ENCODE measurements around the gene ARHGAP4. TPM values are rescaled to one million over a fixed set of nuclear protein-coding genes. Genes with fewer than 3 reads are reported as not detected.

ARHGAP4 gene
- total and polyA plus RNA-seq, 10 of the 15 experiments (the other 5 are each of a cell fraction or from before 2014, with no cell fraction given) = 0.71 to 120 (median 44.3) TPM

DNA sequence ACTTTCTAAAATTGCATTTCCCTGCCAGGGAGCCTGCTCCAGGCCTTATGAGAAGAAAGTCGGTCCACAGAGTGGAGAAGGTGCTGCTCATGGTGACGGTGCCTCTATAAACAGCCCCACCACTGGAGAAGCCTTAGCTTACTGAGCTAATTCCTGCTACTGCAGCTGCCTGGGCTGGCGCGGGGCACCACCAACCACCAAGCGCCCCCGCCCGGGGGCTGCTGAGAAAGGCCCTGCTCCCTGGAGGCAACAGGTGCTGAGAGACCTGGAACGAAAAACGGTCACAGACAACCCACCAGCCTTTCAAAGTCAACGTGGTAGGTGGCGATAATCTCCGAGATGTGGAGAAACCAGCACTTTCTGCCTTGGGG lies 42.7 kb upstream of the ARHGAP4 start:
- Histone ChIP-seq H3K4me3 (peak overlapping the region; percentile 80), H3K9ac (ENCODE audit: control insufficient read depth, insufficient read depth, low read length) (peak overlapping the region; percentile 74), H4K20me1 (ENCODE audit: control insufficient read depth, insufficient read depth) (no peaks in the 10 kb centered on the region; the same call in 1 of the 2 replicates), H3K4me2 (ENCODE audit: control insufficient read depth, insufficient read depth) (peak overlapping the region; percentile 81), H3K27ac (ENCODE audit: control insufficient read depth, insufficient read depth) (peak overlapping the region; percentile 66), H3K79me2 (ENCODE audit: control insufficient read depth, insufficient read depth, low read length) (peaks cover 77% of the 10 kb centered on the region), H3K27me3 (replicated peaks in 1 of 2; ENCODE audit: control insufficient read depth in 2 of 2, insufficient read depth in 2 of 2, low read length in 1 of 2) (no peaks in the 10 kb centered on the region), H3K4me1 (ENCODE audit: control insufficient read depth, insufficient read depth, low read length) (peaks cover 10% of the 10 kb centered on the region), H3K9me3 (replicated peaks; ENCODE audit: control insufficient read depth, insufficient read depth, low read length) (no peaks in the 10 kb centered on the region), H2AFZ (ENCODE audit: control insufficient read depth, low read depth, low read length) (no peak overlapping the region), H3K36me3 (ENCODE audit: control insufficient read depth in 2 of 2, insufficient read depth in 2 of 2, low read length in 1 of 2) (peaks cover 4% of the 10 kb centered on the region in 2 experiments; a peak in 3 of 4 replicates)
- no peak for FAIRE-seq
- in situ Hi-C loops (cut with MboI) (loop anchor here (10.0 kb wide), 1 partner anchor 1014 kb away; no protein-coding TSS in a partner anchor), intact Hi-C loops (cut with micrococcal nuclease; ENCODE audit: unreplicated experiment) (loop anchor here (1.0 kb wide), 1 partner anchor 40 kb away; no protein-coding TSS in a partner anchor)
- DNase-seq (ENCODE audit: low read depth, low spot score) = no peak
- no peak for ATAC-seq
- ChIA-PET POLR2A (interaction anchor here (0.9 to 7.9 kb wide), 7 partner anchors 13 to 52 kb away, joined by 3 to 68 read pairs (median 11); partner anchors contain the start of genes ARHGAP4 and IRAK1), RAD21 (ENCODE audit: unreplicated experiment) (interaction anchor here (0.9 to 6.4 kb wide), 6 partner anchors 12 to 52 kb away, joined by 3 to 48 read pairs (median 10); partner anchors contain the start of gene ARHGAP4), CTCF (interaction anchor here (0.9 to 5.9 kb wide), 9 partner anchors 12 to 205 kb away, joined by 3 to 35 read pairs (median 5); no protein-coding TSS in a partner anchor), SMC1A (ENCODE audit: uncharacterized antibody, unreplicated experiment) (interaction anchor here (1.0 to 4.7 kb wide), 9 partner anchors 12 to 52 kb away, joined by 3 to 21 read pairs (median 4); partner anchors contain the start of gene ARHGAP4)
- WGBS (ENCODE audit: insufficient coverage, insufficient replicate concordance, low lambda C conversion rate, missing lambda C conversion rate) = 28% methylated on average over 12 of the region's 12 CpGs
- no TSS peak for BruUV-seq (replicated peaks)
- TF ChIP-seq STAT1 (conservative IDR thresholded peaks at IDR 0.05) (no peak), IRF4 (IDR thresholded peaks at IDR 0.05; ENCODE audit: low read depth, low read length) (no peak), SIX5 (IDR thresholded peaks at IDR 0.05; ENCODE audit: low read depth, low read length, severe bottlenecking) (no peak), FOS (IDR thresholded peaks at IDR 0.05; ENCODE audit: borderline replicate concordance, extremely low read depth, insufficient read length) (no peak), CBX3 (IDR thresholded peaks at IDR 0.05; ENCODE audit: borderline replicate concordance, low read depth) (no peak), HDAC6 (IDR thresholded peaks at IDR 0.05; ENCODE audit: unreplicated experiment) (no peak), SIN3A (IDR thresholded peaks at IDR 0.05; ENCODE audit: low read depth, low read length) (no peak), TCF3 (IDR thresholded peaks at IDR 0.05; ENCODE audit: borderline replicate concordance, insufficient read depth, low read depth, low read length) (0 out of 2 replicates have a peak, but pooled peaks have one; percentile 10), GABPA (IDR thresholded peaks at IDR 0.05; ENCODE audit: low read depth) (no peak), MEF2A (IDR thresholded peaks at IDR 0.05; ENCODE audit: insufficient read depth, low read depth, low read length) (no peak), EGR1 (IDR thresholded peaks at IDR 0.05; ENCODE audit: borderline replicate concordance in 1 of 2, low read depth in 2 of 2, low read length in 2 of 2) (no peak), SP1 (IDR thresholded peaks at IDR 0.05; ENCODE audit: low read depth, low read length) (no peak), NR2F1 (conservative IDR thresholded peaks at IDR 0.05) (no peak), ASH2L (IDR thresholded peaks at IDR 0.05; ENCODE audit: borderline replicate concordance, low read depth) (no peak), EZH2 (IDR thresholded peaks at IDR 0.05; ENCODE audit: borderline replicate concordance, control insufficient read depth, low read depth, low read length) (no peak), MEF2B (IDR thresholded peaks at IDR 0.05; ENCODE audit: partially characterized antibody, poor library complexity, severe bottlenecking) (peak; percentile 52)
- TF ChIP-seq, protein P1, sequence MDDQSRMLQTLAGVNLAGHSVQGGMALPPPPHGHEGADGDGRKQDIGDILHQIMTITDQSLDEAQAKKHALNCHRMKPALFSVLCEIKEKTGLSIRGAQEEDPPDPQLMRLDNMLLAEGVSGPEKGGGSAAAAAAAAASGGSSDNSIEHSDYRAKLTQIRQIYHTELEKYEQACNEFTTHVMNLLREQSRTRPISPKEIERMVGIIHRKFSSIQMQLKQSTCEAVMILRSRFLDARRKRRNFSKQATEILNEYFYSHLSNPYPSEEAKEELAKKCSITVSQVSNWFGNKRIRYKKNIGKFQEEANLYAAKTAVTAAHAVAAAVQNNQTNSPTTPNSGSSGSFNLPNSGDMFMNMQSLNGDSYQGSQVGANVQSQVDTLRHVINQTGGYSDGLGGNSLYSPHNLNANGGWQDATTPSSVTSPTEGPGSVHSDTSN (IDR thresholded peaks at IDR 0.05; ENCODE audit: insufficient replicate concordance, low read depth, low read length) = no peak
- TF ChIP-seq, protein P2, sequence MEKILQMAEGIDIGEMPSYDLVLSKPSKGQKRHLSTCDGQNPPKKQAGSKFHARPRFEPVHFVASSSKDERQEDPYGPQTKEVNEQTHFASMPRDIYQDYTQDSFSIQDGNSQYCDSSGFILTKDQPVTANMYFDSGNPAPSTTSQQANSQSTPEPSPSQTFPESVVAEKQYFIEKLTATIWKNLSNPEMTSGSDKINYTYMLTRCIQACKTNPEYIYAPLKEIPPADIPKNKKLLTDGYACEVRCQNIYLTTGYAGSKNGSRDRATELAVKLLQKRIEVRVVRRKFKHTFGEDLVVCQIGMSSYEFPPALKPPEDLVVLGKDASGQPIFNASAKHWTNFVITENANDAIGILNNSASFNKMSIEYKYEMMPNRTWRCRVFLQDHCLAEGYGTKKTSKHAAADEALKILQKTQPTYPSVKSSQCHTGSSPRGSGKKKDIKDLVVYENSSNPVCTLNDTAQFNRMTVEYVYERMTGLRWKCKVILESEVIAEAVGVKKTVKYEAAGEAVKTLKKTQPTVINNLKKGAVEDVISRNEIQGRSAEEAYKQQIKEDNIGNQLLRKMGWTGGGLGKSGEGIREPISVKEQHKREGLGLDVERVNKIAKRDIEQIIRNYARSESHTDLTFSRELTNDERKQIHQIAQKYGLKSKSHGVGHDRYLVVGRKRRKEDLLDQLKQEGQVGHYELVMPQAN (conservative IDR thresholded peaks at IDR 0.05) = no peak

All from GM12878 (cell line).